Stomach smooth muscle (tissue), 2 donors: ENCODE results near the gene LDHB.
"Not testable (repeated sequence)": the region's sequence is repeated elsewhere in the genome, so short reads cannot be mapped to it uniquely, and the experiment has no call there.

Experiments used
- H3K27ac ChIP-seq: one replicate; pipeline ENCODE4 v1.7.0; 2013; ENCODE audit warnings: mild to moderate bottlenecking, low read length, inconsistent platforms
- H3K27me3 ChIP-seq, 2 donors: one replicate each; pipeline ENCODE4 v1.7.0; 2013; ENCODE audit warnings: low read length in 2 of 2; ENCODE audit not compliant: insufficient read depth in 2 of 2, control insufficient read depth in 1 of 2
- H3K36me3 ChIP-seq, 2 donors: one replicate each; pipeline ENCODE4 v1.7.0; 2013; ENCODE audit warnings: low read length in 2 of 2; ENCODE audit not compliant: control insufficient read depth in 2 of 2, insufficient read depth in 2 of 2
- H3K4me1 ChIP-seq: one replicate; pipeline ENCODE4 v1.7.0; 2013; ENCODE audit warnings: low read length; ENCODE audit not compliant: control insufficient read depth, insufficient read depth
- H3K4me3 ChIP-seq, 2 donors: one replicate each; pipeline ENCODE4 v1.7.0; 2013; ENCODE audit warnings: low read length in 2 of 2
- H3K9ac ChIP-seq, 2 donors: one replicate each; pipeline ENCODE4 v1.7.0; 2013; ENCODE audit warnings: low read length in 2 of 2, mild to moderate bottlenecking in 1 of 2
- H3K9me3 ChIP-seq, 2 donors: one replicate each; pipeline ENCODE4 v1.7.0; 2013; ENCODE audit warnings: low read length in 2 of 2; ENCODE audit not compliant: control insufficient read depth in 2 of 2
- donor health status: healthy.
- donor health status: Pancreatic carcinoma.

The LDHB gene

GRCh38 chr12:21678959-21679358 is 21.3 kb upstream of the LDHB start:
- no peaks in the 10 kb centered on the region for H3K4me1 ChIP-seq
- H3K9ac ChIP-seq = no peak overlapping the region
- H3K4me3 ChIP-seq = no peak overlapping the region
- no peak overlapping the region for H3K27ac ChIP-seq
- H3K27me3 ChIP-seq = no peaks in the 10 kb centered on the region
- no peaks in the 10 kb centered on the region for H3K9me3 ChIP-seq
- H3K36me3 ChIP-seq = no peaks in the 10 kb centered on the region

GRCh38 chr12:21677622-21678277 is 20.1 kb upstream of the LDHB start:
- H3K9me3 ChIP-seq = no peaks in the 10 kb centered on the region
- H3K9ac ChIP-seq = no peak overlapping the region
- H3K27me3 ChIP-seq = no peaks in the 10 kb centered on the region
- no peaks in the 10 kb centered on the region for H3K36me3 ChIP-seq
- H3K4me3 ChIP-seq = no peak overlapping the region
- H3K4me1 ChIP-seq = no peaks in the 10 kb centered on the region
- no peak overlapping the region for H3K27ac ChIP-seq

GRCh38 chr12:21677204-21677603 is 19.6 kb upstream of the LDHB start:
- H3K36me3 ChIP-seq = no peaks in the 10 kb centered on the region
- H3K4me1 ChIP-seq = no peaks in the 10 kb centered on the region
- H3K9me3 ChIP-seq = no peaks in the 10 kb centered on the region
- H3K27ac ChIP-seq = no peak overlapping the region
- no peak overlapping the region for H3K4me3 ChIP-seq
- no peak overlapping the region for H3K9ac ChIP-seq
- H3K27me3 ChIP-seq = no peaks in the 10 kb centered on the region

GRCh38 chr12:21676776-21677175 is 19.1 kb upstream of the LDHB start:
- no peaks in the 10 kb centered on the region for H3K36me3 ChIP-seq

GRCh38 chr12:21675641-21676040 is 18.0 kb upstream of the LDHB start:
- Histone ChIP-seq H3K27me3 (no peaks in the 10 kb centered on the region), H3K9ac (no peak overlapping the region), H3K36me3 (no peaks in the 10 kb centered on the region), H3K4me1 (no peaks in the 10 kb centered on the region), H3K27ac (no peak overlapping the region), H3K9me3 (no peaks in the 10 kb centered on the region), H3K4me3 (no peak overlapping the region)

More at GRCh38 chr12:21676776-21677175, 19.1 kb upstream of the LDHB start:
- Histone ChIP-seq H3K27ac (no peak overlapping the region), H3K9me3 (no peaks in the 10 kb centered on the region), H3K4me3 (no peak overlapping the region), H3K27me3 (no peaks in the 10 kb centered on the region), H3K9ac (no peak overlapping the region), H3K4me1 (no peaks in the 10 kb centered on the region)

GRCh38 chr12:21675096-21675495 is 17.5 kb upstream of the LDHB start:
- H3K4me1 ChIP-seq = no peaks in the 10 kb centered on the region
- H3K9ac ChIP-seq = no peak overlapping the region
- H3K4me3 ChIP-seq = no peak overlapping the region
- H3K27ac ChIP-seq = no peak overlapping the region
- no peaks in the 10 kb centered on the region for H3K27me3 ChIP-seq
- no peaks in the 10 kb centered on the region for H3K36me3 ChIP-seq
- H3K9me3 ChIP-seq = no peaks in the 10 kb centered on the region

GRCh38 chr12:21673830-21674552 is 16.3 kb upstream of the LDHB start:
- H3K4me3 ChIP-seq, H3K9me3 ChIP-seq, H3K36me3 ChIP-seq: not testable (repeated sequence)

GRCh38 chr12:21672146-21672545 is 14.5 kb upstream of the LDHB start:
- H3K27me3 ChIP-seq = no peaks in the 10 kb centered on the region
- H3K36me3 ChIP-seq = no peaks in the 10 kb centered on the region
- H3K9ac ChIP-seq = no peak overlapping the region
- H3K27ac ChIP-seq = no peak overlapping the region
- no peaks in the 10 kb centered on the region for H3K9me3 ChIP-seq
- no peaks in the 10 kb centered on the region for H3K4me1 ChIP-seq
- H3K4me3 ChIP-seq = no peak overlapping the region

More at GRCh38 chr12:21673830-21674552, 16.3 kb upstream of the LDHB start:
- H3K9ac ChIP-seq, H3K4me1 ChIP-seq, H3K27ac ChIP-seq, H3K27me3 ChIP-seq: not testable (repeated sequence)

GRCh38 chr12:21666722-21667121 is 9.1 kb upstream of the LDHB start:
- H3K36me3 ChIP-seq = no peaks in the 10 kb centered on the region
- no peak overlapping the region for H3K9ac ChIP-seq
- H3K27me3 ChIP-seq = no peaks in the 10 kb centered on the region
- H3K9me3 ChIP-seq = no peaks in the 10 kb centered on the region
- H3K27ac ChIP-seq = no peak overlapping the region
- no peak overlapping the region for H3K4me3 ChIP-seq
- H3K4me1 ChIP-seq = no peaks in the 10 kb centered on the region

GRCh38 chr12:21665816-21666215 is 8.2 kb upstream of the LDHB start:
- Histone ChIP-seq H3K36me3 (no peaks in the 10 kb centered on the region), H3K4me3 (no peak overlapping the region), H3K4me1 (no peaks in the 10 kb centered on the region), H3K9ac (no peak overlapping the region), H3K27ac (no peak overlapping the region), H3K27me3 (no peaks in the 10 kb centered on the region), H3K9me3 (no peaks in the 10 kb centered on the region)

GRCh38 chr12:21662122-21662792 is 4.6 kb upstream of the LDHB start:
- H3K9ac ChIP-seq = no peak overlapping the region
- no peaks in the 10 kb centered on the region for H3K36me3 ChIP-seq
- no peak overlapping the region for H3K27ac ChIP-seq
- H3K4me1 ChIP-seq = no peaks in the 10 kb centered on the region
- no peaks in the 10 kb centered on the region for H3K9me3 ChIP-seq
- no peak overlapping the region for H3K4me3 ChIP-seq
- H3K27me3 ChIP-seq = no peaks in the 10 kb centered on the region
